ENCODE measurements around the gene A3GALT2.
"Not testable (repeated sequence)": the region's sequence is repeated elsewhere in the genome, so short reads cannot be mapped to it uniquely, and the experiment has no call there.

Gene A3GALT2

GRCh38 chr1:33295023-33295422, 25.9 kb downstream of the A3GALT2 start:
- no peak overlapping the region for H3K4me3 ChIP-seq (ENCODE audit: low read length)
- H3K79me2 ChIP-seq (ENCODE audit: control insufficient read depth, low read length): no peaks in the 10 kb centered on the region
- no peak overlapping the region for H3K4me2 ChIP-seq (ENCODE audit: low read length)
- H4K20me1 ChIP-seq (ENCODE audit: control insufficient read depth, insufficient read depth, low read depth, low read length): no peaks in the 10 kb centered on the region
- peaks cover 13% of the 10 kb centered on the region for H3K36me3 ChIP-seq (ENCODE audit: control insufficient read depth, low read length)
- no peak for TF ChIP-seq CTCF (IDR thresholded peaks at IDR 0.05; ENCODE audit: low read depth, low read length, poor library complexity, severe bottlenecking)
- no peak for TF ChIP-seq EZH2phosphoT487 (IDR thresholded peaks at IDR 0.05; ENCODE audit: borderline replicate concordance, low read length)
- H3K27ac ChIP-seq (ENCODE audit: low read depth, low read length): no peak overlapping the region
- H3F3A ChIP-seq (ENCODE audit: control insufficient read depth, insufficient read depth): no peaks in the 10 kb centered on the region
- peaks cover 3% of the 10 kb centered on the region; the same call in 1 of the 2 replicates for H3K4me1 ChIP-seq (ENCODE audit: control insufficient read depth, low read length)
- no peaks in the 10 kb centered on the region for H3K9me3 ChIP-seq (ENCODE audit: control insufficient read depth, insufficient read depth, low read length)
- H3K27me3 ChIP-seq (ENCODE audit: control insufficient read depth, low read length): no peaks in the 10 kb centered on the region
- H3K9me2 ChIP-seq (replicated peaks; ENCODE audit: control insufficient read depth, low read length): no peaks in the 10 kb centered on the region

- no peaks in the 10 kb centered on the region for H3K9me2 ChIP-seq (replicated peaks; ENCODE audit: control insufficient read depth, low read length)
- no peaks in the 10 kb centered on the region for H3K27me3 ChIP-seq (ENCODE audit: control insufficient read depth, low read length)
- H3K27ac ChIP-seq (ENCODE audit: low read depth, low read length): no peak overlapping the region
- H3K9me3 ChIP-seq (ENCODE audit: control insufficient read depth, insufficient read depth, low read length): no peaks in the 10 kb centered on the region
- peaks cover 3% of the 10 kb centered on the region; the same call in 1 of the 2 replicates for H3K4me1 ChIP-seq (ENCODE audit: control insufficient read depth, low read length)
- no peaks in the 10 kb centered on the region for H3F3A ChIP-seq (ENCODE audit: control insufficient read depth, insufficient read depth)
- H3K36me3 ChIP-seq (ENCODE audit: control insufficient read depth, low read length): peaks cover 13% of the 10 kb centered on the region
- H3K79me2 ChIP-seq (ENCODE audit: control insufficient read depth, low read length): no peaks in the 10 kb centered on the region
- no peaks in the 10 kb centered on the region for H4K20me1 ChIP-seq (ENCODE audit: control insufficient read depth, insufficient read depth, low read depth, low read length)
- H3K4me2 ChIP-seq (ENCODE audit: low read length): no peak overlapping the region
- H3K4me3 ChIP-seq (ENCODE audit: low read length): no peak overlapping the region
- TF ChIP-seq EZH2phosphoT487 (IDR thresholded peaks at IDR 0.05; ENCODE audit: borderline replicate concordance, low read length) (no peak), CTCF (IDR thresholded peaks at IDR 0.05; ENCODE audit: low read depth, low read length, poor library complexity, severe bottlenecking) (no peak)
These were observed 26.6 kb downstream of the A3GALT2 start for GRCh38 chr1:33294071-33295010.

- no peak for TF ChIP-seq CTCF (IDR thresholded peaks at IDR 0.05; ENCODE audit: low read depth, low read length, poor library complexity, severe bottlenecking)
- TF ChIP-seq EZH2phosphoT487 (IDR thresholded peaks at IDR 0.05; ENCODE audit: borderline replicate concordance, low read length): no peak
- Histone ChIP-seq H3K27ac (ENCODE audit: low read depth, low read length) (no peak overlapping the region), H3K36me3 (ENCODE audit: control insufficient read depth, low read length) (peaks cover 9% of the 10 kb centered on the region), H3K4me1 (ENCODE audit: control insufficient read depth, low read length) (peaks cover 3% of the 10 kb centered on the region; the same call in 1 of the 2 replicates), H3F3A (ENCODE audit: control insufficient read depth, insufficient read depth) (no peaks in the 10 kb centered on the region), H3K9me3 (ENCODE audit: control insufficient read depth, insufficient read depth, low read length) (no peaks in the 10 kb centered on the region), H3K4me2 (ENCODE audit: low read length) (no peak overlapping the region), H4K20me1 (ENCODE audit: control insufficient read depth, insufficient read depth, low read depth, low read length) (no peaks in the 10 kb centered on the region), H3K9me2 (replicated peaks; ENCODE audit: control insufficient read depth, low read length) (no peaks in the 10 kb centered on the region), H3K79me2 (ENCODE audit: control insufficient read depth, low read length) (no peaks in the 10 kb centered on the region), H3K4me3 (ENCODE audit: low read length) (no peak overlapping the region), H3K27me3 (ENCODE audit: control insufficient read depth, low read length) (no peaks in the 10 kb centered on the region)
These were observed 28.1 kb downstream of the A3GALT2 start for GRCh38 chr1:33292726-33293340.

GRCh38 chr1:33290615-33291014, 30.3 kb downstream of the A3GALT2 start:
- H3K79me2 ChIP-seq (ENCODE audit: control insufficient read depth, low read length): not testable (repeated sequence)

More at GRCh38 chr1:33290615-33291014, 30.3 kb downstream of the A3GALT2 start:
- not testable (repeated sequence) for H4K20me1 ChIP-seq (ENCODE audit: control insufficient read depth, insufficient read depth, low read depth, low read length); H3K4me1 ChIP-seq (ENCODE audit: control insufficient read depth, low read length); H3K4me2 ChIP-seq (ENCODE audit: low read length); H3K9me2 ChIP-seq (replicated peaks; ENCODE audit: control insufficient read depth, low read length); H3K36me3 ChIP-seq (ENCODE audit: control insufficient read depth, low read length); H3K27me3 ChIP-seq (ENCODE audit: control insufficient read depth, low read length); H3K4me3 ChIP-seq (ENCODE audit: low read length); H3F3A ChIP-seq (ENCODE audit: control insufficient read depth, insufficient read depth); H3K27ac ChIP-seq (ENCODE audit: low read depth, low read length); H3K9me3 ChIP-seq (ENCODE audit: control insufficient read depth, insufficient read depth, low read length)
